ENCODE measurements around the gene LDHA. TPM values are rescaled to one million over a fixed set of nuclear protein-coding genes. Genes with fewer than 3 reads are reported as not detected.

LDHA gene
- total RNA-seq, 1 donor from 2014 or later, result 852 TPM

DNA sequence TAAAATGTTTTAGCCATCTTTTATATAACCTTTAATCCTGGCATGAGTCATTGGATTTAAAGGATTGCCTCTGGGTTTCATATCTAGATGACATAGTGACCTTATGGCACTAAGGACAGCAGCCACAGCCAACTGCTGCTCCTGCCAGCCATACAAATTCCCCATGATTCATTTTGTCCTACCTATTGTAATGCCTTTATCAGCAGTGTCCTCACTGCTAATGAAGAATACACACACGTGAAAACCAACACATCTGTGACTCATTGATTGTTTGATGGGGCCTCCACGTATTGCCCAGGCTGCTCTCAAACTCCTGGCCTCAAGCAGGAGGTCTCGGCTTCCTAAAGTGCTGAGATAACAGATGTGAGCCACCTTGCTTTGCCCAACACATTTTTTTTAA lies 63.1 kb downstream of the LDHA start:
- H3K36me3 Mint-ChIP-seq (ENCODE audit: low read depth, unreplicated experiment), result peaks cover 2% of the 10 kb centered on the region
- Histone ChIP-seq H3K27me3 (ENCODE audit: insufficient read depth, low read length) (no peaks in the 10 kb centered on the region), H3K79me2 (ENCODE audit: insufficient read depth, low read length) (no peaks in the 10 kb centered on the region), H3K4me2 (ENCODE audit: low read length) (no peak overlapping the region), H3K4me3 (ENCODE audit: insufficient read depth, low read depth, low read length) (no peak overlapping the region), H3K27ac (ENCODE audit: low read depth, low read length) (no peak overlapping the region), H3K36me3 (ENCODE audit: insufficient read depth, low read length) (no peaks in the 10 kb centered on the region), H2AFZ (ENCODE audit: low read depth, low read length) (no peak overlapping the region), H3K4me1 (ENCODE audit: insufficient read depth, low read length) (no peaks in the 10 kb centered on the region), H4K20me1 (ENCODE audit: insufficient read depth, low read length) (no peaks in the 10 kb centered on the region), H3K9ac (ENCODE audit: low read length) (no peak overlapping the region), H3K9me3 (ENCODE audit: insufficient read depth, low read depth, low read length) (no peaks in the 10 kb centered on the region)
- no peak for TF ChIP-seq EZH2 (IDR thresholded peaks at IDR 0.05; ENCODE audit: insufficient read depth, low read length)
- TF ChIP-seq, protein P1, sequence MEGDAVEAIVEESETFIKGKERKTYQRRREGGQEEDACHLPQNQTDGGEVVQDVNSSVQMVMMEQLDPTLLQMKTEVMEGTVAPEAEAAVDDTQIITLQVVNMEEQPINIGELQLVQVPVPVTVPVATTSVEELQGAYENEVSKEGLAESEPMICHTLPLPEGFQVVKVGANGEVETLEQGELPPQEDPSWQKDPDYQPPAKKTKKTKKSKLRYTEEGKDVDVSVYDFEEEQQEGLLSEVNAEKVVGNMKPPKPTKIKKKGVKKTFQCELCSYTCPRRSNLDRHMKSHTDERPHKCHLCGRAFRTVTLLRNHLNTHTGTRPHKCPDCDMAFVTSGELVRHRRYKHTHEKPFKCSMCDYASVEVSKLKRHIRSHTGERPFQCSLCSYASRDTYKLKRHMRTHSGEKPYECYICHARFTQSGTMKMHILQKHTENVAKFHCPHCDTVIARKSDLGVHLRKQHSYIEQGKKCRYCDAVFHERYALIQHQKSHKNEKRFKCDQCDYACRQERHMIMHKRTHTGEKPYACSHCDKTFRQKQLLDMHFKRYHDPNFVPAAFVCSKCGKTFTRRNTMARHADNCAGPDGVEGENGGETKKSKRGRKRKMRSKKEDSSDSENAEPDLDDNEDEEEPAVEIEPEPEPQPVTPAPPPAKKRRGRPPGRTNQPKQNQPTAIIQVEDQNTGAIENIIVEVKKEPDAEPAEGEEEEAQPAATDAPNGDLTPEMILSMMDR (IDR thresholded peaks at IDR 0.05; ENCODE audit: insufficient read depth, low read depth, low read length), result no peak
- H3K4me3 Mint-ChIP-seq (ENCODE audit: unreplicated experiment), result no peak overlapping the region
- H3K9me3 Mint-ChIP-seq (ENCODE audit: unreplicated experiment), result no peaks in the 10 kb centered on the region
- no peak overlapping the region for H3K27ac Mint-ChIP-seq (ENCODE audit: unreplicated experiment)
- DNase-seq (ENCODE audit: low read depth) (peak; percentile 39), FAIRE-seq (no peak)
- H3K27me3 Mint-ChIP-seq (ENCODE audit: low read depth, unreplicated experiment), result peaks cover 2% of the 10 kb centered on the region
- peaks cover 3% of the 10 kb centered on the region for H3K4me1 Mint-ChIP-seq (ENCODE audit: low read depth, unreplicated experiment)

Small RNA genes within 50 kb of the gene (microRNA-seq; reads per million reads assigned to microRNA genes)
- not detected for gene MIR3159

Other genes starting within 250 kb of the LDHA start
- not detected in 2 replicates for gene MRGPRX4, start 221.7 kb upstream of the LDHA start, total RNA-seq
- gene SAA4, start 157.8 kb upstream of the LDHA start, total RNA-seq, result not detected in 2 replicates
- gene SAA2, start 145.9 kb upstream of the LDHA start, total RNA-seq, result not detected in 2 replicates
- 0.43 TPM in 1 of 2 replicates, not detected in the other for gene SAA1, start 128.3 kb upstream of the LDHA start, total RNA-seq
- 22.6 and 28.0 TPM in 2 replicates for gene HPS5, start 72.4 kb upstream of the LDHA start, total RNA-seq
- gene GTF2H1, start 72.0 kb upstream of the LDHA start, total RNA-seq, result 41.5 and 47.8 TPM in 2 replicates
- gene LDHC, start 17.8 kb downstream of the LDHA start, total RNA-seq, result not detected in 2 replicates
- gene LDHAL6A, start 61.3 kb downstream of the LDHA start, total RNA-seq, result not detected in 2 replicates
- gene TSG101, start 132.4 kb downstream of the LDHA start, total RNA-seq, result 53.1 and 58.5 TPM in 2 replicates
- gene UEVLD, start 194.2 kb downstream of the LDHA start, total RNA-seq, result 20.1 and 23.6 TPM in 2 replicates
- gene MISFA, start 205.2 kb downstream of the LDHA start, total RNA-seq, result 2.7 and 2.9 TPM in 2 replicates
- gene SPTY2D1, start 239.8 kb downstream of the LDHA start, total RNA-seq, result 19.7 and 24.4 TPM in 2 replicates

Measured in astrocyte (in vitro differentiated cells and primary cell).